ENCODE data around the gene FCRL4. TPM values are rescaled to one million over a fixed set of nuclear protein-coding genes. Genes with fewer than 3 reads are reported as not detected.

The FCRL4 gene
- total and polyA plus RNA-seq, 2 donors from 2014 or later = not detected

GRCh38 chr1:157540160-157540748, 57.6 kb downstream of the FCRL4 start:
- Histone ChIP-seq H3K4me1 (ENCODE audit: control insufficient read depth in 2 of 3, insufficient read depth in 2 of 3, low read depth in 1 of 3, low read length in 3 of 3) (no peaks in the 10 kb centered on the region), H3K9ac (ENCODE audit: low read length in 3 of 3) (no peak overlapping the region), H3K9me3 (ENCODE audit: control insufficient read depth in 2 of 3, insufficient read depth in 1 of 3, low read length in 3 of 3) (no peaks in the 10 kb centered on the region), H3K27ac (ENCODE audit: low read depth in 2 of 2, low read length in 2 of 2) (no peak overlapping the region), H3K4me3 (ENCODE audit: low read length in 3 of 3) (no peak overlapping the region), H3K27me3 (ENCODE audit: control insufficient read depth, insufficient read depth, low read length) (no peaks in the 10 kb centered on the region), H3K36me3 (ENCODE audit: control insufficient read depth in 2 of 3, insufficient read depth in 3 of 3, low read length in 3 of 3) (no peaks in the 10 kb centered on the region)
- TF ChIP-seq CTCF (IDR thresholded peaks at IDR 0.05; ENCODE audit: borderline replicate concordance, extremely low read depth, insufficient read depth) = no peak
- DNase-seq (no peak), FAIRE-seq (no peak)
- intact Hi-C loops (cut with DNase I) = no loop called here

- Histone ChIP-seq H3K9me3 (ENCODE audit: control insufficient read depth in 2 of 3, insufficient read depth in 1 of 3, low read length in 3 of 3) (no peaks in the 10 kb centered on the region), H3K27me3 (ENCODE audit: control insufficient read depth, insufficient read depth, low read length) (no peaks in the 10 kb centered on the region), H3K27ac (ENCODE audit: low read depth in 2 of 2, low read length in 2 of 2) (no peak overlapping the region), H3K9ac (ENCODE audit: low read length in 3 of 3) (no peak overlapping the region), H3K36me3 (ENCODE audit: control insufficient read depth in 2 of 3, insufficient read depth in 3 of 3, low read length in 3 of 3) (no peaks in the 10 kb centered on the region), H3K4me3 (ENCODE audit: low read length in 3 of 3) (no peak overlapping the region), H3K4me1 (ENCODE audit: control insufficient read depth in 2 of 3, insufficient read depth in 2 of 3, low read depth in 1 of 3, low read length in 3 of 3) (no peaks in the 10 kb centered on the region)
- FAIRE-seq = no peak
- intact Hi-C loops (cut with DNase I) = no loop called here
- DNase-seq = no peak
- TF ChIP-seq CTCF (IDR thresholded peaks at IDR 0.05; ENCODE audit: borderline replicate concordance, extremely low read depth, insufficient read depth) = no peak
Measured at GRCh38 chr1:157539568-157539967, 58.3 kb downstream of the FCRL4 start.

- Histone ChIP-seq H3K27ac (ENCODE audit: low read depth in 2 of 2, low read length in 2 of 2) (no peak overlapping the region), H3K4me1 (ENCODE audit: control insufficient read depth in 2 of 3, insufficient read depth in 2 of 3, low read depth in 1 of 3, low read length in 3 of 3) (no peaks in the 10 kb centered on the region), H3K9me3 (ENCODE audit: control insufficient read depth in 2 of 3, insufficient read depth in 1 of 3, low read length in 3 of 3) (no peaks in the 10 kb centered on the region), H3K4me3 (ENCODE audit: low read length in 3 of 3) (no peak overlapping the region), H3K27me3 (ENCODE audit: control insufficient read depth, insufficient read depth, low read length) (no peaks in the 10 kb centered on the region), H3K9ac (ENCODE audit: low read length in 3 of 3) (no peak overlapping the region), H3K36me3 (ENCODE audit: control insufficient read depth in 2 of 3, insufficient read depth in 3 of 3, low read length in 3 of 3) (no peaks in the 10 kb centered on the region)
- DNase-seq (no peak), FAIRE-seq (no peak)
- no peak for TF ChIP-seq CTCF (IDR thresholded peaks at IDR 0.05; ENCODE audit: borderline replicate concordance, extremely low read depth, insufficient read depth)
- intact Hi-C loops (cut with DNase I) = no loop called here
Measured at GRCh38 chr1:157532569-157532968, 65.3 kb downstream of the FCRL4 start.

Data from kidney (tissue), 14 donors.